T-helper 1 cell treated with Interleukin-12 subunit alpha and Interleukin-12 subunit beta and Interleukin-4 antibody, amounts not matched to agents 30 ng/mL and 1 ng/mL, for 36 hours (primary cell): ENCODE results near the gene TRPM7. TPM values are rescaled to one million over a fixed set of nuclear protein-coding genes. Genes with fewer than 3 reads are reported as not detected.
"Not testable (repeated sequence)": the region's sequence is repeated elsewhere in the genome, so short reads cannot be mapped to it uniquely, and the experiment has no call there.

Experiments used
- intact Hi-C: fragments of 100-400 bp; cut with micrococcal nuclease; formaldehyde crosslinking; loops from one replicate; pipeline ENCODE4 v1.15.1; 2024
- total RNA-seq: library from RNA; stranded (reverse); gene quantifications from 2 replicates; pipeline ENCODE4 v1.2.3, GENCODE V29; 2022

The TRPM7 gene
- total RNA-seq, 1 donor from 2014 or later = 45.0 TPM

DNA sequence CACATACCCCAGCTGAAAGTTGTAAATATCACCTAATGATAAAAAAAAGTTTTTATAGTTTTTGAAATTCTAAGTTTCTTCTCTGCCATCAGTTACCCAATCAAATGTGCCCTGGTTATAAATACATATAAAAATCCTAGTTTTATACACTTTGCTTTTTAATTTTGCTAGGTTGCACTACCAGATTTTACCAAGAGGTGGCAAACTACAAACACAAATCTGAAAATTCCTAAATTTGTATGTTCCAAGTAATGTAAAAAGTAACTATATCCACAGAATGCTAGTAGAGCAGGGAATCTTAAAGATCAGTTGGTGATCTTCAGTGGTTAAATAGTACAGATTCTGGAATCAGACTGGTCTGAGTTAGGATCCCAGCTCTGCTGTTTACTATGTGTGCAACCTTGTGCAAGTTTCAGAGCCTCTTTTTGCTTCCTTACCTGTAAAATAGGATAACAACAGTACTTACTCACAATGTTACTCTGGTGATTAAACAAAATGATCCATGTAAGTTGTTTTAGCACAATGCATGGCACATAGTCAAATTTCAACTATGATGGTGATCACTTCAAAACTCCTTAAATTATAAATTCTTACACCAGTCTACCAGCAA, 11.0 kb downstream of the TRPM7 start:
- intact Hi-C loops = loop anchor here (1.0 kb wide), 4 partner anchors 11 to 232 kb away; partner anchors contain the start of gene TRPM7

- intact Hi-C loops = no loop called here
Measured at GRCh38 chr15:50670115-50670514, 16.5 kb downstream of the TRPM7 start.

DNA sequence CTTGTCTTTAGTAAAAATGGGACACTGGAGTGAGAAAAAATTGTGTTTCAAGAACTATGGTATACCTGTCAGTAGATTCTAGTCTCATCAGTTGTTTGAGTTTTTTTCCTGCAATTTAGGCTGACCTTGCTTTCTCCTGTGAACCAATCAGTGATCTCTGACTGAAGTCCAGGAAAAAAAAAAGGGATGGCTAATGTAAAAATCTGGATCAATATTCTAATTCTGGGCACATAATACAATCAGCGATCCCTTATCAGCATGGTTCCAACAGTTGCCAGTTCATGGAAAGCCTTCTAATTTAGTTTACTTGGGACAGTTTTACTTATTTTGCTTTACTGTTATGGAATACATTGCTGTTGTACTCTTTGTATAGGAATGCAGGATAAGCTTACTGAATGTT, 17.0 kb downstream of the TRPM7 start:
- intact Hi-C loops = no loop called here

- intact Hi-C loops = no loop called here
Measured at GRCh38 chr15:50665938-50666337, 20.7 kb downstream of the TRPM7 start.

GRCh38 chr15:50655555-50655954, 31.0 kb downstream of the TRPM7 start:
- intact Hi-C loops = no loop called here

DNA sequence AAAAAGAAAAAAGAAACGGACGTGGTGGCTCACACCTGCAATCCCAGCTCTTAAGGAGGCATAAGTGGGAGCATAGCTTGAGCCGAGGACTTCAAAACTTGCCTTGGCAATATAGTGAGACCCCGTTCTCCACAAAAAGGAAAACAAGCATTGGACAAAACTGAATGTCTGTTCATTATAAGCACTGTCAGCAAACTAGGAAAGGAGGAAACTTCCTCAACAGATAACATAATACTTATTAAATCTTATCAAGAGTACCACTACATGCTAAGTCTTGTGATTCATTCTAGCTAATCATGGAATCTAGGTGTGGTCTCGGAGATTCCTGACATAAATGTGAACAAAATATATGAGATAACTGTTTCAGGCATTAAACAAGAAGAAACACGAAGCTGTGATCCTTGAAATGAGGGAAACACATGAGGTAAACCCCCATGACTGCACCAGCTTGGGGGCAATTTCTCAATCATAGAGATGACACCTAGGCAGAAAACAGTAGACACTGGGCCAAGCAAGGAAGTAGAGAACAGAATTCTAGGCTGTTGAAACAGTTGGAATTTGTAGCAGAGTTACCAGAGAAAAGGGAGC, 33.3 kb downstream of the TRPM7 start:
- intact Hi-C loops = no loop called here

GRCh38 chr15:50652671-50653070, 33.9 kb downstream of the TRPM7 start:
- intact Hi-C loops = no loop called here

DNA sequence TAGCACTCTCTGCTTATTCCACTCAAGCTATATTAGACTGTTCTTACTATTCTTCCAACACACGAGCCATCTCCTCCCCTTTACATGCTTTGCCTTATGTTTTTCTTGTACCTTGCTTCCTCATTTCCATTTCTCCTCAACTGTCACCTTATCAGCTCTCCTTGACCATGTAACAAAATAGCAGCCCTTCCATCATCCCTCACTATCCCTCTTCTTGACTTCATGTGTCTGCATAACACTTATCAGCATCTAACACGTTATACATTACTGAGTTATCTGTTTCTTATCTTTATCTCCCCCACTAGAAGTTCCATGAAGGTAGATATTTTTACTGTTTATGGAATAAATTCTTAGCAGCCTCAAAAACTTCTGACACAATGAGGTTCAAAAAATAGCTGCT, 45.3 kb downstream of the TRPM7 start:
- intact Hi-C loops = no loop called here

DNA sequence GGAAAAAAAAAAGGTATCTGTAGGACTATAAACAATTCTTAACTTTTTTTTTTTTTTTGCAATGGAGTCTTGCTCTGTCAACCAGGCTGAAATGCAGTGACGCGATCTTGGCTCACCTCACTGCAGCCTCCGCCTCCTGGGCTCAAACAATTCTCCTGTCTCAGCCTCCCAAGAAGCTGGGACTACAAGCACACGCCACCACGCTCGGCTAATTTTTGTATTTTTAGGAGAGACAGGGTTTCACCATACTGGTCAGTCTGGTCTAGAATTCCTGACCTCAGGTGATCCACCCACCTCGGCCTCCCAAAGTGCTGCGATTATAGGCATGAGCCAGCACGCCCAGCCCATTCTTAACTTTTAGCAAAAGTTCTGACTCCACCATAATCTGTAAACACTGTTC, 50.5 kb downstream of the TRPM7 start:
- intact Hi-C loops = no loop called here

GRCh38 chr15:50633653-50634052, 52.9 kb downstream of the TRPM7 start:
- intact Hi-C loops = loop anchor here (5.0 kb wide), 1 partner anchor 274 kb away; the partner anchor contains the start of gene AP4E1

DNA sequence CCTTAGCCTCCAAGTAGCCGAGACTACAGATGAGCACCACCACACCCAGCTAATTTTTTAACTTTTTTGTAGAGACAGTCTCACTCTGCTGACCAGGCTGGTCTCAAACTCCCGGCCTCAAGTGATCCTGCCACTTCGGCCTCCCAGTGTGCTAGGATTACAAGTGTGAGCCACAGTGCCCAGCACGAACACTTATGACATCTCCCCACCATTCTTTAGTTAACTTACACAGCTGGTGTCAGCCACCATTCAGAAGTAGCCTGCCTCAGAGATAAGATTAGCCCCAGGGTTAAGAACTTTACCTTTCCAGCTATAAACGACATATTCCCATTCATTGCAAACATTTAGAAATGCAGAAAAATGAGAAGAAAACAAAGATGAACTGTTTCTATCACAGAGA, 58.2 kb downstream of the TRPM7 start:
- intact Hi-C loops = no loop called here

DNA sequence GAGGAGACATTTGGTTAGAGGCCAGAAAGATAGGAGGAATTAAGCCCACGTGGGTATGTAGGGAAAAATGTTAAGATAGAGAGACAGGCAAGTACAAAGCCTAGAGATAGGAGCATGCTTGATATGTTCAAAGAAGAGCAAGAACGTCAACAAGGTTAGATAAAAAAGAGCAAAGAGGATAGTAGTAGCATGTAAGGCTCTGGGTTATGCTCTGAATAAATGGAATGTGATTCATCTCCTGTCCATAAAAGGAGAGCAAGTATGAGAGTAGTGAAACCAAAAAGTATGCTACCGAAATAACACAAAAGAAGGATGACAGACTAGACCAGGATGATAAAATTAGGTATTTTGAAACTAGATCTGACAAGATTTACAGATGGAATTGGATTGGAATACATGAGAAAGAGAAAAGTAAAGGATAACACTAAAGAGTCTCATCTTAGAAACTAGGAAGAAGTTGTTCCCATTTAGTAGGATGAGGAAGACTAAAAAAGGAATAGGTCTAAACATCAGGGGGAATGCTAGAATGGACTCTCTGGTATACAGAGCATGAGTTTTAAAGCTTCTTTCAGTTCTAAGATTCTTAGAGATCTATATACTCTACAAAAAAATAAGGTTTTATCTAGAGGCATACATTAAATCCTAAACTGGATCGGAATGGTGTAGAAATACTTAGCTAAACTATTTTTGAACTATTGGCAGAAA, 59.1 kb downstream of the TRPM7 start:
- intact Hi-C loops = no loop called here

DNA sequence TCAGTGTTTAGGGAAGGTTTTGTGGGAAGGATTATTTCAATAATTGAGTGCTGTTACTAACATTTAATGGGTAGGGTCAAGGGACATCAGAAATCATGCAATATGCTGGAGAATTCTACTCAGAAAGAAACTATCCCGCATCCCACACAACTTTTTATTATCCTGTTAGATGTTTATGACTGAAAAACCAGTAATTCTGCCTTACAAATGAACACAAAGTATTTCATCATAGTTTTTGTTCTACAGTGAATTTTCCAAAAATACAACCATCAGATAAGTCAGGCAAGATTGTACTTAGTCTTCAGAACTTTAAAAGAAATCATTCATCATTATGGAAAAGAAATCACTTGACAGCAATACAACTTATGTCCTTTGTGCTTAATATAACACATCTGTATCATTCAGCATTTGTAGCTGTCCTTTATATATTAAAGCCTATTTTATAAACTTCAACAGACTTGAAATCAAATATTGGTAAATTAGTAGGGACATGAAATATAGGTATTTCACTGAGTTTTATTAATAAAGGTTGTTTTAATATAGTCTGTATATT, 61.9 kb downstream of the TRPM7 start:
- intact Hi-C loops = no loop called here

DNA sequence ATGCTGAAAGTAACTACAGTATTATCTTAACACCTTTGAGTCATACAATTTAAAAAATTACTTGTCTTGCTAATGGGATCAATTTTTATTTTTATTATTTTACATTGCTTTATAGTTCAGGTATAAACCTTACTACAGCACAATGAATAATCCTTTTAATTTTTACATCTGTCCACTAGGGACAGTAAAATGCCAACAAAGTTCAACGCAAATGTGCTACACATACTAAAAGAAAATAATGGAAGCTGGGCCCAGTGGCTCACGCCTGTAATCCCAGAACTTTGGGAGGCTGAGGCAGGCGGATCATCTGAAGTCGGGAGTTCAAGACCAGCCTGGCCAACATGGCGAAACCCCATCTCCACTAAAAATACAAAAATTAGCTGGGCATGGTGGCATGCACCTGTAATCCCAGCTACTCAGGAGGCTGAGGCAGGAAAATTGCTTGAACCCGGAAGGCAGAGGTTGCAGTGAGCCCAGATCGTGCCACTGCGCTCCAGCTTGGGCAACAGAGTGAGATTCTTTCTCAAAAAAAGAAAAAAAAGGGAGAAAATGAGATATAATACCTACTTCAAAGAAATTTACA, 64.1 kb downstream of the TRPM7 start:
- intact Hi-C loops = not testable (repeated sequence)

- intact Hi-C loops = loop anchor here (5.0 kb wide), 1 partner anchor 55 kb away; no protein-coding TSS in a partner anchor
Measured at GRCh38 chr15:50616960-50617359, 69.6 kb downstream of the TRPM7 start.

DNA sequence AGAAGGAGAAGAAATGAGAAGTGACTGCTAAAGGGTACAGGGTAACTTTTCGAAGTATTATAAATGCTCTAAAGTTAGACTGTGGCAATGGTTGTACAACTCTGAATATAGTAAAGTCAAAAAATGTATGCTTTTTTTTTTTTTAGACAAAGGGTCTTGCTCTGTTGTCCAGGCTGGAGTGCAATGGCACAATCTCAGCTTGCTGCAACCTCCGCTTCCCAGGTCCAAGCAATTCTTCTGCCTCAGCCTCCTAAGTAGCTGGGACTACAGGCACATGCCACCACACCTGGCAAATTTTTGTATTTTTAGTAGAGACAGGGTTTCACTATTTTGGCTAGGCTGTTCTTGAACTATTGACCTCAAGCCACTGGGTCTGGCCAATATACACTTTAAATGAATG, 70.0 kb downstream of the TRPM7 start:
- intact Hi-C loops = loop anchor here (5.0 kb wide), 1 partner anchor 54 kb away; no protein-coding TSS in a partner anchor

DNA sequence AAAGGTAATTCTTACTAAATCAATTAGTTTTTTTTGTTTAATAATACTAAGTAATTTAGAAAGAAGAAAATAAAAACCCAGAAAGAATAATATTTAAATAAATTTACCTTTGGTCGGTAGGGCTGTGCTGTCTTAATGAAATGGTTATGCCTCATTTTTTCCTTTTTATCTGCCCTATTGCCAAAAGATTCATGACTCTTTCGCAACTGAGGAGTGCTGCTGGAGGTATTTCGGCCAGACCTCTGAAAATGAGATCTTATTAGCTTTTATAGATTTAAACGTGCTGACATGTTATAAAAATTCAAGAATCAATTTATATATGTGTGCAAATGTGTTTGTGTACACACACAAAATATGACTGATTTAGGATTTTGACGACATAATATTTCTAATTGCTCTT, 73.0 kb downstream of the TRPM7 start:
- intact Hi-C loops = no loop called here

- intact Hi-C loops = no loop called here
Measured at GRCh38 chr15:50607129-50607528, 79.5 kb downstream of the TRPM7 start.

DNA sequence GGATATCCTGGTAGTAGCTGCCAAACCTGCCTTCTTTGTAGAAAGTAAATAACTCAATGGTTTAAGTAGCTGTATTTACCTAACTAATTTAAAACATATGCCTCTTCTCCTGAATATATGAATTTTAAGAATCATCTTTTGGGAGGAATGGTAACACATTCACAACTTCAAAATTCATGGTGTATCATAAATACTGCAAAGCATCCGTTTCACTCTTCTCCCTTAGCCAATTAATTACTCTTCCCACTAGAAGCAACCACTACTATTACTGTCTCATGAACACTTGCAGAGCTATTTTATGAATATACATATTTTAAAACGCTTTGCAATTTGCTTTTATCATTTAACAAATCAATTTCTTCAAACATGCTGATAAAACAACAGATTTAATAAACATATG, 81.1 kb downstream of the TRPM7 start:
- intact Hi-C loops = no loop called here

GRCh38 chr15:50602028-50602427, 84.6 kb downstream of the TRPM7 start:
- intact Hi-C loops = not testable (repeated sequence)

GRCh38 chr15:50594311-50594710, 92.3 kb downstream of the TRPM7 start:
- intact Hi-C loops = loop anchor here (5.0 kb wide), 1 partner anchor 313 kb away; the partner anchor contains the start of gene AP4E1

DNA sequence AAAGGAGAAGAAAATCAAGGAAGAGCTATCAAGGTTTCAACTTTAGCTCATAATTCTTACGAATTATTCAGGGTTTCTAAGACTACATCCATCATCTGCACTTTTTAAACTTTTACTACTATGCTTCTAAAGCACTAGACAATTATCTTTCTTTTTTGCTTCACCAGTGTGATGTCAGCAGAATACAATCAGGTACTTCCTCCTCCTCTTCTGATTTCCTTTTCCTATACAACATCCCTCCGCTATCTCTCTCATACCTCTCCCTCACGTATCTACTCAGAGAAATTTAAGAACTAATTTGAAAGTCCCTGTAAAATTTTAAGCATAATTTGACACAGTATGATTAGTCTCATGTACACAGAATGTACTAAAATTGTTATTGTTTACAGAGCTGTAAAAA, 92.8 kb downstream of the TRPM7 start:
- intact Hi-C loops = loop anchor here (5.0 kb wide), 1 partner anchor 314 kb away; the partner anchor contains the start of gene AP4E1
